Measurements from ENCODE around the gene TOR2A. TPM values are rescaled to one million over a fixed set of nuclear protein-coding genes. Genes with fewer than 3 reads are reported as not detected.

Gene TOR2A
- total and polyA plus RNA-seq, 9 of the 15 experiments (the other 6 are each of a cell fraction or from before 2014, with no cell fraction given) = 0.80 to 25.9 (median 11.1) TPM

GRCh38 chr9:127730799-127731410, 4.2 kb downstream of the TOR2A start:
- Histone ChIP-seq H4K20me1 (replicated peaks; ENCODE audit: control insufficient read depth, insufficient read depth, low read length) (no peaks in the 10 kb centered on the region; the same call in 1 of the 2 replicates), H2AFZ (ENCODE audit: low read depth, low read length) (no peak overlapping the region), H3K9me1 (ENCODE audit: control insufficient read depth, insufficient read depth, low read length) (no peaks in the 10 kb centered on the region), H3K27ac (ENCODE audit: extremely low read depth, low read depth, low read length) (no peak overlapping the region), H3K27me3 (ENCODE audit: control insufficient read depth in 2 of 2, insufficient read depth in 2 of 2, low read length in 2 of 2) (no peaks in the 10 kb centered on the region), H3K4me3 (no peak overlapping the region), H3K79me2 (ENCODE audit: control insufficient read depth, insufficient read depth, low read length) (peaks cover 4% of the 10 kb centered on the region; the same call in 2 of the 3 replicates), H3K4me2 (ENCODE audit: insufficient read depth, low read length) (no peak overlapping the region), H3K36me3 (ENCODE audit: control insufficient read depth, insufficient read depth, low read length) (no peaks in the 10 kb centered on the region), H3K9me3 (replicated peaks; ENCODE audit: control insufficient read depth, insufficient read depth, low read depth, low read length) (no peaks in the 10 kb centered on the region), H3K4me1 (replicated peaks in 1 of 2; ENCODE audit: control insufficient read depth in 2 of 2, insufficient read depth in 2 of 2, low read length in 2 of 2) (peaks cover 7 to 42% of the 10 kb centered on the region in 2 experiments; a peak in 4 of 5 replicates), H3K9ac (ENCODE audit: insufficient read depth in 1 of 2, low read depth in 2 of 2, low read length in 2 of 2) (no peak overlapping the region)
- WGBS (ENCODE audit: insufficient coverage, low coverage, missing lambda C conversion rate) = 67% methylated on average over 8 of the region's 9 CpGs
- FAIRE-seq (no peak), DNase-seq (ENCODE audit: extremely low read depth in 1 of 4, low spot score in 3 of 4) (no peak), ATAC-seq (no peak)
- TF ChIP-seq SRF (CRISPR knock-in tag; IDR thresholded peaks at IDR 0.05) = no peak
- no peak for TF ChIP-seq ZNF253 (CRISPR knock-in tag; conservative IDR thresholded peaks at IDR 0.05)
- TF ChIP-seq, protein P1, sequence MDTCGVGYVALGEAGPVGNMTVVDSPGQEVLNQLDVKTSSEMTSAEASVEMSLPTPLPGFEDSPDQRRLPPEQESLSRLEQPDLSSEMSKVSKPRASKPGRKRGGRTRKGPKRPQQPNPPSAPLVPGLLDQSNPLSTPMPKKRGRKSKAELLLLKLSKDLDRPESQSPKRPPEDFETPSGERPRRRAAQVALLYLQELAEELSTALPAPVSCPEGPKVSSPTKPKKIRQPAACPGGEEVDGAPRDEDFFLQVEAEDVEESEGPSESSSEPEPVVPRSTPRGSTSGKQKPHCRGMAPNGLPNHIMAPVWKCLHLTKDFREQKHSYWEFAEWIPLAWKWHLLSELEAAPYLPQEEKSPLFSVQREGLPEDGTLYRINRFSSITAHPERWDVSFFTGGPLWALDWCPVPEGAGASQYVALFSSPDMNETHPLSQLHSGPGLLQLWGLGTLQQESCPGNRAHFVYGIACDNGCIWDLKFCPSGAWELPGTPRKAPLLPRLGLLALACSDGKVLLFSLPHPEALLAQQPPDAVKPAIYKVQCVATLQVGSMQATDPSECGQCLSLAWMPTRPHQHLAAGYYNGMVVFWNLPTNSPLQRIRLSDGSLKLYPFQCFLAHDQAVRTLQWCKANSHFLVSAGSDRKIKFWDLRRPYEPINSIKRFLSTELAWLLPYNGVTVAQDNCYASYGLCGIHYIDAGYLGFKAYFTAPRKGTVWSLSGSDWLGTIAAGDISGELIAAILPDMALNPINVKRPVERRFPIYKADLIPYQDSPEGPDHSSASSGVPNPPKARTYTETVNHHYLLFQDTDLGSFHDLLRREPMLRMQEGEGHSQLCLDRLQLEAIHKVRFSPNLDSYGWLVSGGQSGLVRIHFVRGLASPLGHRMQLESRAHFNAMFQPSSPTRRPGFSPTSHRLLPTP (IDR thresholded peaks at IDR 0.05; ENCODE audit: borderline replicate concordance, extremely low read depth, insufficient read length) = no peak
- no peak for TF ChIP-seq ZNF76 (CRISPR knock-in tag; IDR thresholded peaks at IDR 0.05; ENCODE audit: borderline replicate concordance)
- no peak for TF ChIP-seq E2F3 (CRISPR knock-in tag; IDR thresholded peaks at IDR 0.05)
- TF ChIP-seq YY1 (IDR thresholded peaks at IDR 0.05; ENCODE audit: borderline replicate concordance in 1 of 3, control insufficient read depth in 1 of 3, extremely low read depth in 1 of 3, insufficient read depth in 3 of 3, insufficient read length in 1 of 3, insufficient replicate concordance in 2 of 3, low read depth in 1 of 3, low read length in 2 of 3) = no peak
- TF ChIP-seq ETV6 (IDR thresholded peaks at IDR 0.05; ENCODE audit: borderline replicate concordance in 1 of 2, low read depth in 2 of 2, low read length in 1 of 2) = no peak
- TF ChIP-seq ETV6 (CRISPR knock-in tag; IDR thresholded peaks at IDR 0.05; ENCODE audit: borderline replicate concordance) = no peak
- TF ChIP-seq FOXJ3 (CRISPR knock-in tag; IDR thresholded peaks at IDR 0.05) = no peak
- no peak for TF ChIP-seq ZNF316 (IDR thresholded peaks at IDR 0.05)
- TF ChIP-seq, protein P2, sequence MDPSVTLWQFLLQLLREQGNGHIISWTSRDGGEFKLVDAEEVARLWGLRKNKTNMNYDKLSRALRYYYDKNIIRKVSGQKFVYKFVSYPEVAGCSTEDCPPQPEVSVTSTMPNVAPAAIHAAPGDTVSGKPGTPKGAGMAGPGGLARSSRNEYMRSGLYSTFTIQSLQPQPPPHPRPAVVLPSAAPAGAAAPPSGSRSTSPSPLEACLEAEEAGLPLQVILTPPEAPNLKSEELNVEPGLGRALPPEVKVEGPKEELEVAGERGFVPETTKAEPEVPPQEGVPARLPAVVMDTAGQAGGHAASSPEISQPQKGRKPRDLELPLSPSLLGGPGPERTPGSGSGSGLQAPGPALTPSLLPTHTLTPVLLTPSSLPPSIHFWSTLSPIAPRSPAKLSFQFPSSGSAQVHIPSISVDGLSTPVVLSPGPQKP (CRISPR knock-in tag; IDR thresholded peaks at IDR 0.05) = no peak
- no peak for TF ChIP-seq ZNF561 (CRISPR knock-in tag; conservative IDR thresholded peaks at IDR 0.05)
- TF ChIP-seq CREM (IDR thresholded peaks at IDR 0.05; ENCODE audit: low read depth) = no peak
- POLR2A ChIA-PET = interaction anchor here (0.5 to 0.6 kb wide), 5 partner anchors 27 to 201 kb away, joined by 3 read pairs; no protein-coding TSS in a partner anchor
- BruUV-seq (replicated peaks) = no TSS peak
- in situ Hi-C loops (cut with MboI) = loop anchor here (10.0 kb wide), 1 partner anchor 136 kb away; no protein-coding TSS in a partner anchor
- intact Hi-C loops (cut with micrococcal nuclease) = loop anchor here (10.0 kb wide), 1 partner anchor 304 kb away; no protein-coding TSS in a partner anchor
- CTCF ChIA-PET (ENCODE audit: low intra/inter-chr PET ratio) = no interaction called here
